Ascending aorta (tissue), 2 donors: ENCODE measurements around the gene RSRC1. TPM values are rescaled to one million over a fixed set of nuclear protein-coding genes. Genes with fewer than 3 reads are reported as not detected.

Experiments
- DNase-seq, 2 donors: peaks; one replicate each; pipeline ENCODE4 v3.0.0-alpha.2; 2019; ENCODE audit warnings: low spot score in 2 of 2
- H3K27ac ChIP-seq, 2 donors: fragments of 200-600 bp; sonication (generic); one replicate each; pipeline ENCODE4 v1.5.1; 2016 to 2017; ENCODE audit warnings: mild to moderate bottlenecking in 1 of 2
- H3K27me3 ChIP-seq: fragments of 200-600 bp; sonication (generic); one replicate; pipeline ENCODE4 v1.5.1; 2017
- H3K36me3 ChIP-seq, 2 donors: fragments of 200-600 bp; sonication (generic); one replicate each; pipeline ENCODE4 v1.5.1; 2016
- H3K4me1 ChIP-seq, 2 donors: fragments of 200-600 bp; sonication (generic); one replicate each; pipeline ENCODE4 v1.5.1; 2016 to 2017; ENCODE audit warnings: mild to moderate bottlenecking in 1 of 2
- H3K4me3 ChIP-seq, 2 donors: fragments of 200-600 bp; sonication (generic); one replicate each; pipeline ENCODE4 v1.5.1; 2016 to 2017; ENCODE audit warnings: mild to moderate bottlenecking in 1 of 2
- H3K9me3 ChIP-seq, 2 donors: fragments of 200-600 bp; sonication (generic); one replicate each; pipeline ENCODE4 v1.5.1; 2016
- intact Hi-C: fragments of 100-400 bp; cut with DNase I; formaldehyde crosslinking; loops from one replicate; pipeline ENCODE4 v1.15.1; 2023
- total RNA-seq: library from RNA; depleted of rRNA; stranded (reverse); fragments of >200 nt; gene quantifications from one replicate; pipeline ENCODE4 v1.1.0, GENCODE V29; 2016
- TF ChIP-seq, protein P1 (sequence below), 3 experiments: fragments of 200-600 bp in 2 of 3; fragments of 450-650 bp in 1 of 3; sonication (generic) in 2 of 3; IDR thresholded peaks; one replicate each; pipeline ENCODE4 v1.5.1; 2016 to 2019; ENCODE audit warnings: antibody characterized with exemption in 3 of 3, mild to moderate bottlenecking in 1 of 3, moderate library complexity in 1 of 3

The RSRC1 gene
- total RNA-seq, 1 donor from 2014 or later: 28.0 TPM

DNA sequence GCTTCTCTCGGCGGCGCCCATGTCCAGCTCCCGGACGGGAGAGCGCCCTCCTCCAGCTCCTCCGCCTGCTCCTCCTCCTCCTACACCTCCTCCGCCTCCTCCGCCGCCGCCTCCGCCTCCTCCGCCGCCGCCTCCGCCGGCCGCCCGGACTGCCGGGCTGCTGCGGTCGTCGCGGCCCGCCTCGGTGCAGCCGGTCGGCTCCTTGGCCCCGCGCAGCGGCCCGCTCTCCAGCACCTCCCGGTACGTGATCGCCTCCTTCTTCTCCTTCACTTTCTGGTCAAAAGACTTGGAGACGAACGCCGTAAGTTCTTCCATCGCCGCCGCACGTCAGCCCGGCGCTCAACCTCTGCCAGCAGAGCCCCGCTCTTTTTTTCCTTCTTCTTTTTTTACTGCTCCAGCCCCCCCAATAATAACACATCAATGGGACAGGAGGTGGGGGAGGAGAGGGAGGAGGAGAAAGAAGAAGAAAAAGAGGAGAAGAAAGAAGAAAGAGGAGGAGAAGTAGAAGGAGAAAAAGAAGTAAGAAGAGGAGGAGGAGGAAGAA is 4.1 kb upstream of the RSRC1 start:
- TF ChIP-seq, protein P1, sequence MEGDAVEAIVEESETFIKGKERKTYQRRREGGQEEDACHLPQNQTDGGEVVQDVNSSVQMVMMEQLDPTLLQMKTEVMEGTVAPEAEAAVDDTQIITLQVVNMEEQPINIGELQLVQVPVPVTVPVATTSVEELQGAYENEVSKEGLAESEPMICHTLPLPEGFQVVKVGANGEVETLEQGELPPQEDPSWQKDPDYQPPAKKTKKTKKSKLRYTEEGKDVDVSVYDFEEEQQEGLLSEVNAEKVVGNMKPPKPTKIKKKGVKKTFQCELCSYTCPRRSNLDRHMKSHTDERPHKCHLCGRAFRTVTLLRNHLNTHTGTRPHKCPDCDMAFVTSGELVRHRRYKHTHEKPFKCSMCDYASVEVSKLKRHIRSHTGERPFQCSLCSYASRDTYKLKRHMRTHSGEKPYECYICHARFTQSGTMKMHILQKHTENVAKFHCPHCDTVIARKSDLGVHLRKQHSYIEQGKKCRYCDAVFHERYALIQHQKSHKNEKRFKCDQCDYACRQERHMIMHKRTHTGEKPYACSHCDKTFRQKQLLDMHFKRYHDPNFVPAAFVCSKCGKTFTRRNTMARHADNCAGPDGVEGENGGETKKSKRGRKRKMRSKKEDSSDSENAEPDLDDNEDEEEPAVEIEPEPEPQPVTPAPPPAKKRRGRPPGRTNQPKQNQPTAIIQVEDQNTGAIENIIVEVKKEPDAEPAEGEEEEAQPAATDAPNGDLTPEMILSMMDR (IDR thresholded peaks at IDR 0.05): no peak
- Histone ChIP-seq H3K9me3 (no peaks in the 10 kb centered on the region), H3K4me3 (peak overlapping the region; percentile 60 to 64), H3K4me1 (peaks cover 7 to 18% of the 10 kb centered on the region in 2 donors), H3K27me3 (peaks cover 26% of the 10 kb centered on the region), H3K36me3 (no peaks in the 10 kb centered on the region), H3K27ac (peak overlapping the region in 1 of 2 donors; percentile 46)
- intact Hi-C loops: loop anchor here (5.0 to 10.0 kb wide), 2 partner anchors 467 to 931 kb away; partner anchors contain the start of gene MLF1
- peak in 1 of 2 donors; percentile 64 for DNase-seq

DNA sequence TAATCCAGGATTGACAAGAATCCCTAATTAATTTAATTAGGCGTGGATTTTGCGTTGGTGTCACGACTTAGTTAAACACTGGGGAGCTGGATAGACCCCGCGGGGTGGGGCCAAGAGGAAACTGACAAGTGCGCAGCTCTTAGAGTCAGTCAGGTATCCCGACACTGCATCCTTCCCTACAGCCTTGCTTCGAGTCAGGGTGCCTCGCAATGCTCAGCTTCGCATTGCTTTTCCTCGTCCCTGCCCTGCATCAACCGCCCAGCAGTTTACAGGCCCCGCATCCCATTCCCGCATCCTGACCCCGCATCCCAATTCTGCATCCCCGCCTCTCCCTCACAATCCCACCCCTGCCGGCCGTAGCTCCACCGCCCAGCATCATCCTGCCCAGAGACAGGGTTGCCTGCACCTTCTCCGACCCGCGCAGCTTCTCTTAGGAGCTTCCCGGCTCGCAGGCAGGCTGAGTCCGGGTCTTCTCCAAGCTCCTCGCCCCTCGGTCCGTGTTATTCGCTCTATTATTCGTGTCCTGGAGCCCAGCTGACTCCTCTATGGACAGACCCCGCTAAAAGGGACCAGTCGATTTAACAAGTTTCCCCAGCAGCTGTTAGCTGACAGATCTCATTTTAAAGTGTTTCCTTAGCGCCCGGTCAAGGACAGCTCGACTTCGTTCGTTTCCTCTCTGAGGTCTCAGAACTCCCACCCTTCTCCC is 3.0 kb upstream of the RSRC1 start:
- Histone ChIP-seq H3K4me1 (peaks cover 7 to 18% of the 10 kb centered on the region in 2 donors), H3K4me3 (peak overlapping the region; percentile 60 to 64)

DNA sequence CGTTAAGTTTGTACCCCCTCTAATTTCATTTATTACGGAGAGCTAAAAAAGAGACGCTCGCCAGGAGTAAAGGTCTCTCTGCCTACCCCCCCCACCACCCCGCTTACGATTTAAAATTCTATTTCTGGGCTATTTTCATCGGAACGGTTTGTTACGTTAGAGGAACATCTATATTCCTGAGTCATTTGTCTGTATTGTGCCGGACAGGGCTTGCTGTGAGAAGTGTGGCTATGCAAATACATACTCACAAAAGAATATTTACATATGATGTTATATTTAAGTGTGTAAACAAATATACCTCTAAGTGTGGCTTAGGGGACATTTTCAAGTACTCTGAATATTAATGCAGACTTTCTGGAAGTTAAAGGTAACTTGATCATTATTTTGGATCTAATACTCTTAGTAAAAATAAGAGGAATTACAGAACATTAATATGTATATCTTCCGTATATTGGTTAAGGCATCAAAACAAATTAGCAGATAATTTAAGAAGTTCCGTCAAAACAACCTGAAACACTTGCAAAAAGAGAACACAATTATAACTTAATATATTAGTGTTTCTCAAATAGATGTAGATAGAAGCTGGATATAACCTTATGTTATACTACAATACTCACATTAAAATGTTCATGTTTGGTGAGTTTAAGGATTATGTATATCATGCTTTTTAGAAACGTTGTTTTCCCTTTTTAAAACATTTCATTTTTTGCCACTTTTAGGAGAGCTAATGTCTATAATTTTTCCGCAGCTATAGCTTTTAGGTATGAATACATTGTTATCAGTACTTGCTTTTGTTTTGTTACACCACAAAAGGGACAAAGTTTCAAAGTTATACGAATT is 2.1 kb upstream of the RSRC1 start:
- no peak overlapping the region for H3K27ac ChIP-seq
- no peaks in the 10 kb centered on the region for H3K36me3 ChIP-seq
- peaks cover 16% of the 10 kb centered on the region for H3K27me3 ChIP-seq
- peak overlapping the region in 1 of 2 donors; percentile 64 for H3K4me3 ChIP-seq
- intact Hi-C loops: loop anchor here (5.0 to 10.0 kb wide), 2 partner anchors 464 to 933 kb away; partner anchors contain the start of gene MLF1
- peaks cover 7 to 18% of the 10 kb centered on the region in 2 donors for H3K4me1 ChIP-seq
- H3K9me3 ChIP-seq: no peaks in the 10 kb centered on the region
- no peak for DNase-seq
- TF ChIP-seq, protein P1 (IDR thresholded peaks at IDR 0.05): no peak

More for the DNA sequence above, 3.0 kb upstream of the RSRC1 start:
- intact Hi-C loops: loop anchor here (5.0 to 10.0 kb wide), 2 partner anchors 465 to 932 kb away; partner anchors contain the start of gene MLF1
- peak in 1 of 2 donors; percentile 61 for DNase-seq
- Histone ChIP-seq H3K9me3 (no peaks in the 10 kb centered on the region), H3K27me3 (peaks cover 26% of the 10 kb centered on the region), H3K27ac (peak overlapping the region in 1 of 2 donors; percentile 29), H3K36me3 (no peaks in the 10 kb centered on the region)
- TF ChIP-seq, protein P1 (IDR thresholded peaks at IDR 0.05): no peak

DNA sequence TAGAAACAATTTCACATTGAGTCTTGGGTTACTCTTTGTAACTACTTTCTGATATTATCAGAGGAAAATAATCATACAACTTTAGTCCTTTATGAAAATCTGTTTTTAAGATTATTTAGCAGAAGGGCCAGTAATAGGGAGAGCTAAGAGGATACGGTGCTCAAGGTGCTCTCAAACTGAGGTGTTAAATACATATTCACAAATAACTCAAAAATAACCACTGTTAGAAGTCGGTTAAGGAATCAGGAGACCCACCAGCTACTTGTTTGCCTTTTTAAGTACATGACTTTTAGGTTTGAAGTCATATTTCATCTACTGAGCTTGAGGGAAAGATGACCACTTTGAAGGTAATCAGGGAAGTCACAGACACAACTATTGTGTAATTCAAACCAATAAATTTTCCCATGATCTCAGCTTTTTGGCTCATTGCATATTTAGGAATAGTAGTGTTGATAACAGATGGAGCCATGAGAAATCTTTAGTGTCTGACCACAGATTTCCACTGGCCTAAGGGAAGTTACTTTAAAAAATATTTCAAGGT is 1.4 kb upstream of the RSRC1 start:
- Histone ChIP-seq H3K4me1 (peaks cover 7 to 15% of the 10 kb centered on the region in 2 donors), H3K36me3 (no peaks in the 10 kb centered on the region), H3K27me3 (peaks cover 10% of the 10 kb centered on the region), H3K9me3 (no peaks in the 10 kb centered on the region), H3K4me3 (no peak overlapping the region), H3K27ac (no peak overlapping the region)
- TF ChIP-seq, protein P1 (IDR thresholded peaks at IDR 0.05): no peak
- no peak for DNase-seq
- intact Hi-C loops: loop anchor here (5.0 to 10.0 kb wide), 2 partner anchors 464 to 934 kb away; partner anchors contain the start of gene MLF1

DNA sequence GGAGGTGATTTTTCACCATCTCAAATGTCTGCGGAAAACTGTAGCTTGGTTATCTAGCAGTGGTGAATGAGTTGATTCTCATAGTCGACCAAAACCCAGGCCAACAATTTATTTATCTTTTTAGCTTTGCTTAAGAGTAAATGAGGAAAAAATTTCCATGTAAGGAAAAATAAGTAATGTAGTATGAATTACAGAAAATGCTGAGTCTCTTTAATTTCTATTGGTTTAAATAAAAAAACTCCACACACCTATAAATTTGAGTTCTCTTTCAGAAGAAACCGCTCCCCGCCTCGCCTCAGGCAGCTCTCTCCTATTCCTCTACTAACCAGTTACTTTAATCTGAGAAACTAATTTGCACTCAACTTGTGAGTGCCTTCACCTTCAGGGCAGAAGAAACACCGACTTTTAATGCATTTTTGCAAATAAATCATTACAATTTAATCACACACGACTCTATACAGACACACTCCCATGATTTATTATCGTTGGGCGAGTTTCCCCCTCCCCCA is 540 bp upstream of the RSRC1 start:
- no peaks in the 10 kb centered on the region for H3K9me3 ChIP-seq
- H3K4me3 ChIP-seq: peak overlapping the region; percentile 80 to 99
- TF ChIP-seq, protein P1 (IDR thresholded peaks at IDR 0.05): no peak
- intact Hi-C loops: loop anchor here (5.0 to 10.0 kb wide), 2 partner anchors 463 to 935 kb away; partner anchors contain the start of gene MLF1
- DNase-seq: no peak
- H3K27ac ChIP-seq: peak overlapping the region in 1 of 2 donors; percentile 76
- peaks cover 7% of the 10 kb centered on the region for H3K27me3 ChIP-seq
- H3K36me3 ChIP-seq: no peaks in the 10 kb centered on the region
- peaks cover 7 to 13% of the 10 kb centered on the region in 2 donors for H3K4me1 ChIP-seq
